NCI-H345 treated with DMSO at 0.1 percent for 48 hours (cell line): ENCODE data around the gene KIAA0825.

ENCODE experiments used
- DNase-seq: peaks from one replicate; lab custom pipeline; 2025; ENCODE audit not compliant: unreplicated experiment; lab: John Stamatoyannopoulos, UW

KIAA0825 gene, protein sequence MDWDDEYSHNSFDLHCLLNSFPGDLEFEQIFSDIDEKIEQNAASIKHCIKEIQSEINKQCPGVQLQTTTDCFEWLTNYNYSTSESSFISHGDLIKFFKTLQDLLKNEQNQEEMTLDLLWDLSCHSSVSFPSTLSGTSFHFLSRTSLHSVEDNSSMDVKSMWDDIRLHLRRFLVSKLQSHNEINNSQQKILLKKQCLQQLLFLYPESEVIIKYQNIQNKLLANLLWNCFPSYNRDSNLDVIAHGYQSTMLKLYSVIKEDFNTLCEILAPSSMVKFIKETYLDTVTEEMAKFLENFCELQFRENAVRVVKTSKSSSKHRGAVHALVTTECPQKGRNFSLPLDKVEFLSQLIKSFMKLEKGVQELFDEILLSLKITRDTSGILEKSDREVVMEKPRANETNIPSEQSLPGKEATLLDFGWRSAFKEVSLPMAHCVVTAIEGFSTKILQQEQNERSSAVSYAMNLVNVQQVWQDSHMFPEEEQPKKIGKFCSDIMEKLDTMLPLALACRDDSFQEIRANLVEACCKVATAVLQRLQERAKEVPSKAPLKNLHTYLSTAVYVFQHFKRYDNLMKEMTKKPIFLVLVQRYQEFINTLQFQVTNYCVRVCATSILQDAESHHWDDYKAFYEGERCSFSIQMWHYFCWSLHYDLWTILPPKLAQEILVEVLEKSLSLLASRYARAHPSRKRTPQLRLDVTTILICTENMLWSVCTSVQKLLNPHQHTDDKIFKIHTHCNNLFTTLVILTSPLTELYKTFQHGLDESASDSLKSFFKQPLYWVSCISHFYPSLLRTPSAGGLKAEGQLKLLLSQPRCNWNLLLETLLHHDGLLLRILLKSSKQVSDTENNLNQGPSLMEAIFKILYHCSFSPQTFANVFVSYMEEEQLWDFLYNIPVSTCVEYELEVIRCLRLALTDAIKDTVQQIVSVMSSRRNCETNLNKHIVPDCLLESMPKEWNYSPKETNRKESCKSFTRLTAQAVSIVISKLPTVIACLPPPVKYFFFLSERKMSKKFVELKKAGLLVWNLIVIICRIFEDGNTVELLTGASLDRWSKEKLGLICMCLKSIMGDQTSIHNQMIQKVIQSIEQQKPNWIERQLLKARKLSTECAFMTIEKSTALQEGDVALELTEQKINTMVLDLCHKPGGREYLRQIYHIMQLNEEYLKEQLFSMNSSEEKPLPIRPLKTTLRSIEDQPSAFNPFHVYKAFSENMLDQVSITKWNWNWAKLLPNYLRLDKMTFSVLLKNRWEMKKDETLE (N-terminal part only)

DNA sequence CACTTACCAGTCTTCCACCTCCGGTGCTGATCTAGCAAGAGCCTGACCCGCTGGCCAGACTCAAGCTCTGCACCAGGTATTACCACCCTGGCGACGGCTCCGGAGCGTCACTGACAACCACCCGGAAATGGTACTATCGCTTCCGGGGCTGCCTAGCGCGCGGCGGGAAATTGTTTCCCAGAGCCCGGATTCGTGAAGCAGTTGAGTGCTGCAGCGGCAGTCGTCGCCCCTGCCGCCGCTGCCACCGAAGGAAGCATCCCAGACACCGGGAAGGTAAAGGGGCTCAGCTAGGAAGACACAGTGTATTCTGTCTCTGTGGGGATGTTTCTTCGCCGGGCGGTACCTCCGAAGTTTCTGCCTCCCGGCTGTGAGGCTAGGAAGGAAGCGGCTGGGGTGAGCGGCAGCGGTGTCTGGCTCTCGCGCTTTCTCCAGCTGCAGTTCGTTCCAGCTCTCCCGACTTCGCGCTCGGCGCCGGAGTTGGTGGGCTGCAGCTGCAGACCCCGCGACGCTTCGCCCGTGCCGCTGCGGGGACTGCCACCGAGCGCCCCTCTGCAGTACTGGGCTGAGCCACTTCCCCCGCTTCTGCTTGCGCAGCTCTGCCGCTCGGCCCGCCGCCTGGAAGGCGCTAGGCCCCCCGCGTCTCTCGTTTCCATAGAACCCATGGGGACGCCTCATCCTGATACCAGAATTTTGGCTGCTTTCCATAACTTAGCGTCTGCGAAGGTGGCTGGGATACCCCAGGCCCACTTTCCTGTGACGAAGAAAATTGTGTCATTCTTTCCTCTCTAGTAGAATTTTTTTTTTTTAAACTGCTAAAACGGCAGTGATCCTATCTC, at the start of gene KIAA0825, which contains the start of gene SLF1:
Gene KIAA0825 (minus strand): TSS at position 112 of the 836 bp plus-strand sequence. CDS start 81,478 bp downstream, outside the sequence.
Gene SLF1 (plus strand): TSS at position 177 of the 836 bp plus-strand sequence. CDS start 10,142 bp downstream, outside the sequence.
- peak; percentile 75 for DNase-seq

DNA sequence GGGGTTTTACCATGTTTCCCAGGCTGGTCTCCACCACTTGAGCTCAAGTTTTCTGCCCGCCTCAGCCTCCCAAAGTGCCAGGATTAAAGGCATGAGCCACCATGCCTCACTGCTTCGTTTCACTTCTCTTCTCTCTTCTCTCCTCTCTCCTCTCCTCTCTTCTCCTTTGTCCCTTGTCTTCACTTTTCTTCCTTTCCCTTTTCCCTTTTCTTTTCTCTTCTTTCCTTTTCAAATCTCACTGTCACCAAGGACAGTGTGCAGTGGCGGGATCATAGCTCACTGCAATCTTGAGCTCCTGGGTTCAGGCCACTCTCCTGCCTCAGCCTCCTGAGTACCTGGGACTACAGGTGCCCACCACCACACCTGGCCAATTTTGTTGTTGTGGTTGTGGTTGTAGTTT, 49.5 kb upstream of the KIAA0825 start:
- no peak for DNase-seq

DNA sequence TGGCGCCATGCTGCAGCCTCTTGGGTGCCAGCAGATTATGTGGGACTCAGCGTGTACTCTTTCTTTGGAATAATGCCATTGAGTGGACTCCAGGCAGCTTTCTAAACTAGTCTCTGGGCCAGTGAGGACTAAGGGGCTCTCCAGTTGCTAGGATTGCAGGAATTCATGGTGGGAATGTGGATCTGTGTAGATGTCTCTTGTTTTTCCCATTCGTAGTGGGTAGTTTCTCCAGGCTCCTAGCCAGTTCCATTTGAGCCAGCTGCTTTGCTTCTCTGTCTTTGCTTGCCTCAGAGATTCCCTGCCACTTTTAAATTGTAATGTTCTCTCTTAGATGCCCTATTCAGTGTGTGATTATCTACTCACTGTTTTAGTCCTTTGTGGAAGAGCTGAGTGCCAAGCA, 42.7 kb upstream of the KIAA0825 start:
- no peak for DNase-seq

DNA sequence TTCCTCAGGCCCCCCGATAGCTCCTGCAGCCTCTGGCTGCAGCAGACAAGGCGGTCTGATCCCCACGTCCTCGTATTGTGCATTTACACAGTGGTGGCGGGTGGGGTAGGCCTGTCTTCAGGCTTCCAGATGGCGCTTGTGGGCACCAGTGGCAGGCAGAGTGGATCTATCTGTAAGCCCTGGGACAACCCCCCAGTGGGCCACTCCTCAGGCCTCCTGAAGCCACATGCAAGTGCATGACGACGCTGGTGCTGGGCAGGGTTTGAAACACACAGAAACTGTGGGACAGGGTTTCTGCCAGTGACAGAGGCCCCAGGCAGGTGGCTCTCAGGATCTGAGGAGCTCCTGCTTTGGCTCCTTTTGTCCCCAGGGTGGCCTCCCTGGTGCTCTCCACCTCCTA, 42.1 kb upstream of the KIAA0825 start:
- no peak for DNase-seq

DNA sequence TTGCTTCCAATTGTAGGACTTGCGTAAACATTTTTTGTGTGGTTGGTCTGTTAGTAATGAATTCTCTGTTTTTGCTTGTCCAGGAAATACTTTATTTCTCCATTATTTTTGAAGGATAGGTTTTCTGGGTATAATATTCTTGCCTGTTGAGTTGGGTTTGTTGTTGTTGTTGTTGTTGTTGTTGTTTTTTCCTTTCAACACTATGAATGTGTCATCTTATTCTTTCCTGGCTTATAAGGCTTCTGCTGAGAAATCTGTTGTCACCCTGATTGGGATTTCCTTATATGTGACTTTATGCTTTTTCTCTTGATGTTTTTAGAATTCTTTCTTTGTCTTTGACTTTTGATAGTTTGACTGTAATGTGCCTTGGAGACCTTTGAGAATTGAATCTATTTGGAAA, 39.9 kb upstream of the KIAA0825 start:
- no peak for DNase-seq

DNA sequence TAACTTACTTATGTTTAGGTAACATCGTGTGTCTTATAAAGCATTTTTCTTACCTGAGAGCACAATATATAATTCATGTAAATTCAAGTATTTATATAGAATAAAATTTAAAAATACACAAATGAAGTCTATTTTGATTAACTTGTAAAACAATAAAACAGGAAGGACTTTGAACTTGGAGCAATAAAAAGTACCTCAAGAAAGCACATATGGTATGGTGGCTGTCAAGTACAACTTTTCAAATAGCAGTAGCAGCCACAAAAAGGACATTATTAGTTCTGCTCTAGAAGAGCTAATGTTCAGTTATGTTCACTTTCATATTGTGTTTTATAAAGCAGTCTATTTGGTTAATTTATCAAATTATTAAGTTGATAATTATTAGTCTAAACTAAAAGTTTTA, 31.5 kb upstream of the KIAA0825 start:
- DNase-seq: no peak

DNA sequence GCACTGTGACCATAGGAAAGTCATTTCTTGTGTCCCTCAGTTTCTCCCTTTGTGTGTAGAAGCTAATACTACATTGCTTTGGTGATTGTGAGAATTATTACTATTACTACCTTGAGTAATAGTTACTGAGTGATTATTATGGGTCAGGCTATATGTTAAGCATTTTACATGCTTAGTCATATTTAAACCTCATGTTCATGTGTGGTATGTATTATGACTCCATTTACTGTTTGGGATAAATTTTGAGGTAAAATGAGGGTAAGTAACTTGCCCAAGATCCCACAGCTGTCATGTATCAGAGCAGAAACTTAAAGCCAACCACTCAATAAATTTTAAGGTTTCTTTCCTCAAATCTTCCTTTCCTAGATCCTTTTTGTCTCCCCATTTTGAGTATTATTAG, 28.4 kb upstream of the KIAA0825 start:
- DNase-seq: no peak

DNA sequence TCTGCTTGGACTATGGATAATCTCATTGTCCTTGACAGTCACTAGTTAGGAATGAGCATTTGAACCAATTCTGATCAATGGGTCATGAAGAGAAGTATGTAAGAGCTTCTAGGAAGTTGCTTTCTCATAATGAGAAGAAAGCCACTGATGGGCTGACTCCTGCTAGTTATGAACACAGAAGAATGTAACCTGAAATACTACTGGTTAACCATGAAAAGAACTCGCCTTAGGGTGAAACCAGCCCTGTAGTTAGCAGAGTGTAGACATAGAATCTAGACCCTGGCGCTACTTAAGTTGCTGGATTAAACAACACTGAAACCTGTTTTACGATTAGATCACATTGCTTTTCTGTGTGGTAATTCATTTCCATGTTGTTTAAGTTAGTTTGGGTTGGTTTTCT, 26.6 kb upstream of the KIAA0825 start:
- DNase-seq: no peak

DNA sequence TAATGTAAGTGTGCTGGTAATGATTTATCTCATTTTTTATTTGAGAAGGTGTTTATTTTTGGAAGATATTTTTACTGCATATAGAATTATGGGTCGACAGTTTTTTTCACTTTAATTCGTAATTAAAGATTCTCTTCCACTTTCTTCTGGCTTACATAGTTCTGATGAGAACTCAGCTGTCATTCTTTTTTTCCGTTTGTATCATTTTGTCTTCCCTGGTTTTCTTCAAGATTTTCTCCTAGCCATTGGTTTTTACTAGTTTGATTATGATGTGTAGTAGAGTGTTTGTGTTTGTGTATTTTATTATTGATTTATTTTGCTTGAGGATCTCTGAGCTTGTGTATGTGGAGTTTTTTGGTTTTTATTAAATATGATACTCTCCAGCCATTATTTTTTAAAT, 21.8 kb upstream of the KIAA0825 start:
- no peak for DNase-seq

DNA sequence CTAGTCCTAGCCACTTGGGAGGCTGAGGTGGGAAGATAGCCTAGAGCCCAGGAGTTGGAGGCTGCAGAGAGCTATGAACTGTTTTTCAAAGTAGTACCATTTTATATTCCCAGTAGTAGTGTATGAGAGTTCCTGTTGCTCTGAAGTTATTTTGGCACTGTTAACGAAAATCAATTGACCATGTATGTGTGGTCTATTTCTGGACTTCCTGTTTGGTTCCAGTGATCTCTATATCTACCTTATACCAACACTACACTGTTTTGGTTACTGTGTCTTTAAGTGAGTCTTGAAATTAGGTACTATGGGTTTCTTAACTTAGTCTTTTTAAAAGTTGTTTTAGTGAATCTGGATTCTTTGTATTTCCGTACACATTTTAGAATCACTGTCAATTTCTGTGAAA, 13.6 kb upstream of the KIAA0825 start:
- no peak for DNase-seq

DNA sequence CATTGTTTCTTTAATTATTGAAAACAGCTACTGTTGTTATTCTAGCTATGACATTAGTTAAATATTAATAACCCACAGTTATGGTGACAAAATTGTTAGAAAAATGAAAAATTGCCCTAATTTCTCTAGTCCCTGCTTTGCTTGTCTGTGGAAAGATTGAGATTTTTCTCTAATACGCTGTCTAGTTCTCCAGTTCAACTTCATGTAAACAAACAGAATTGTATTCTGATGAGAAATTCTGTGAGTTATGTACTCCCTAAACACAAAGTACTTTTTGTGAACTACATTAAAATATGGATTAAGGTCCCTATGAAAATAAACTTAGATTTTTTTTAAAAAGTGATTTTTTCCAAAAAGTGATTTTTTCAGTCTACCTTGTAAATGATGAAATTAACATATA, 8.8 kb upstream of the KIAA0825 start:
- no peak for DNase-seq

DNA sequence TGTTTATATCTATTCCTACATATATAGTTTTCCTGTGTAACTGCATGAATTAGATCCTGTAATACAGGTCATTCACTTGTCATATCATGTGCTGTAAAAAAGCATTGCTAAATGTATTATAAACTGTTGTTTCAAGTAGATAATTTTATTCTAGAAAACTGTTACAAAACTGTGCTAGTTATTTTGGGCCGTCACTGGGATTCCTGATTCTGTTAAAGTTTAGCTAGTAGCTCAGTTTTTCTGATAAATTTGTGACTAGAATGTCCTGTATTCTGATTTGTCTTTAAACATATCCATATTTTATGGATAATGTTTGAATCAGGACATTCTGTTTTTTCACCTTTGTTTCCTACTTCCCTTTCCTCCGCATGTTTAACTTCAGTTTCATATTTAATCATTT, 5.5 kb upstream of the KIAA0825 start:
- DNase-seq: no peak

DNA sequence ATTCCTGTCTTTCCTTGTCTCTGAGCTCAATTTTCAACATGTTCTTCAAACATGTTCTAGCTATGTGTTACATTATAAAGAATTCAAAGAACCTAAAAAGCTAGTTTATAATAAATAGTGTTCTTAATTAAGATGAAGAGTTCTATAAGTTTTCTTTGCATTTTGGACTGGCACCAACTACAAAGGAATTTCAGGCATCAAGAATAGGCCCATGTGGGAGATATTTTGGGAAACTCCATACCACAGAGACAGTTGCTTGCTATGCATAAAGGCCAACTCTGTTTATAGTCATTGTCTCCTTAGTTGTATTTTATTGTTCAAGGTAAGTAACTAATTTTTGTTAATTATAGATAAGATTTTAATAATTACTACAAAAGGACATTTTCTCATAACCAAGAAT, 4.6 kb upstream of the KIAA0825 start:
- no peak for DNase-seq

DNA sequence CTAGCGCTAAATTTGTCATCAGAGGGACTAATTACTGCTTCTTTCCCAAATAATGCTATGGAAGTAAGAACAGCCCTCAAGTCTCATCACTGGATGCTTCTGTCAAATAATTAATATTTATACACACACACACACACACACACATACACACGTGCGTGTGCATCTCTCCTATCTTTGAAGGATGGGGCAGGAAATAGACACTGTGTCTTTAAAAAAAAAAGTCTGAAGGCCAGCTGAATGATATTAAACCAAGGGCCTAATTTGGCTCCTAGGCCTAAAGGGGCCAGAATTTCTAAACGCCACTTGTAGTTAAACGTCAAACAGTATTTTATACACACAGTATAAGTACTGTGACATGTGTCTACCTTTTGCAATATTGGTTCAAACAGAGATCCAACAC, 3.4 kb upstream of the KIAA0825 start:
- DNase-seq: no peak

DNA sequence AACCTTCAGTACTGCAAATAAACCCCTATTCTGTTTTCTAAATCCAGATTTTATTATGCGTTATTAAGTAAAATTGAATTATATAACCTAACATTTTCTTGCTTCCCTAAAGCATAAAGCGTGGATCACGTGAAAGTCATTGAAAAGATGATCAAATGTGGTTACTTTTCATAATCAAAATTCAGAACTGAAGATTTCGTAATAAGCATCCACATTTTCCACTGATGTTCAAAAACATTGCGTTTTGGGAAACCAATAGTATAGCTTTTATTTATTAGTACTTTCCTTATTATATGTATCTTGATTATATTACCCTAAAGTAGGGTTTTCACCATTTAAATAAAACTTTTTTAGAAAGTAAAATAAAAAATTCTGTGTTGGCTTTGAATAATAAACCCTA, 1.9 kb upstream of the KIAA0825 start:
- DNase-seq: no peak

DNA sequence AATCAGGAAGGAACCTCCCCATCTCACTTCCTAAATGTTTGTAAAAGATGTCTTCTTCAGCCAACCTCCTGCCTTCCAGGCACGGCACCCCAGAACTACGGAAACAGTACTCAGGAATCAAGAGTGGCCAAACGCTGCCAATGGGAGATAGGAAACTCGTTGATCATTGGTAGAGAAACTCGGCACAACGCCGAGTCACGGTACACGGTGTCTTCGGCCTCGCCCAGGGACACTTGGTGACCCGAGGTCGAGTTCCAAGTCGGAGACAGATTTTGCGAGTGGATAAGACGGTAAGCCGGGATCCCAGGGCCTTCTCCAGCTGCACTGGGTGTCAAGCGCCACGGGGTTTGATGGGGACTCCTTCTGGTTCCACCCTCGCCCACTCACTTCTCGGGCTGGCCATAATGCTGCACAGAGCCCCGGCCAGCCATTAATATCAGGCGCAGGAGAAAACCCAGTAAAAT, 343 bp downstream of the KIAA0825 start:
- DNase-seq: peak; percentile 35

DNA sequence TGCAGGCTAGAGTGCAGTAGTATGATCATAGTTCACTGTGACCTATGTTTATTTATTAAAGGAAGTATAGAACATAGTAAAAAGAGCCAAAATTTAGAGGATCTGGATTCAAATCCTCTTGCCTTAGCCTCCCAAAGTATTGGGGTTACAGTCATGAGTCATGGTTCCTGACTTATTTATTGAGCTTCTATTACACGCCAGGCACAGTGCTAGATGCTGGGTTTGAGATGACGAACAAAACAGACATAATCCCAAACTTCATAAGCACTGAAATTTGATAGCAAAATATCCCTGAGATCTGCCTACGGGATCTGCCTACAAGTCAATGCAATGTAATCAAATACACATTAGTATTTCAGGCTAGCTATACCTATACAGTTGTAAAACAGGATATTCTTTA, 2.5 kb downstream of the KIAA0825 start:
- DNase-seq: no peak

DNA sequence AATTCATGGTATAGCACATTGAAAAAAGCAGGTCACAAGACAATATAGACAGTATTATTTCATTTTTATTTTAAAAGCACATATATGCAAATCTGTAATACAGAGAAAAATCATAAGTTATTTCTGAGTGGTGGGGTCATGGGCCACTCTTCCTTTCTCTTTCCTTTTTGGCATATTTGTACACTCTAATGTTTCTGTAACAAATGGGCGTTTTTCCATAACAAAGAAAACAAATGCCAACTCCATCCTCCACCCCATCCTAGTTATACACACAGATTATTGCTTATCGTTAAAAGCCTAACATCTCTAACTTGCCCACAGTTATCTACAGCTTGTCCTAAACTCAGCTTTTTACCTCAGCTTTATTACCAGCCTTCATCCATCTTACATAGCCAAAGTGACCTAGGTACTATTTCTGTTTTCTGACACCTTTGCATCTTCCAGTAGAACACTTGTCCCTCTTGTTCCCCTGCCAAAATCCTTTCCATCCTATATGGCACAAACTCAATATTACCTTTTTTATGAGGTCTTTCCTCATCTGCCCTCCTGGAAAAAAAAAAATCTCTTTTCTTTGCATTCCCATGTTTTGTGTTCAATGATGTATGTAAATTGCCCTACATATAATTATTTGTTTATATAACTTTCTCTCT, 4.1 kb downstream of the KIAA0825 start:
- no peak for DNase-seq

DNA sequence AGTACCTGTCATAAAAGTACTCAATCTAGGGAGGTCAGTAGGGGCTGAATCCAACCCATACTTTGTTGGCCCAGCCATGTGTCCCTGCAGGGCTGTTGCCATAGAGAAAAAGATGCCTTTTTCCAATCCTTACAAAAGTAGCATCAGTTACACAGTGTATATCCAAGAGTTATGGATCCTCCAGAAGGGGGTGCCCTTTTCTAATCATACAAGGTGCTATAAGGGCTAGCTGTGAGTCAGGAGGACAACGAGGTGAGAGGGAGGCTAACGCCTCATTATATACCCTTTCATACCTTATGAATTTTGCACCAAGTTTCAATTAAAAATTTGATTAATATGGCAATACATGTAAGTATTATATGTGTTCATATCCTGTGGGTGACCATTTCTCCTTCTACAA, 4.8 kb downstream of the KIAA0825 start:
- no peak for DNase-seq
